ENCODE results near the gene CD69. TPM values are rescaled to one million over a fixed set of nuclear protein-coding genes. Genes with fewer than 3 reads are reported as not detected.

Gene CD69
- total RNA-seq, 4 donors from 2014 or later, result 4.2 to 13.5 (median 7.4) TPM

- Histone ChIP-seq H3K27me3 (no peaks in the 10 kb centered on the region), H3K27ac (no peak overlapping the region), H3K9me3 (peaks cover 0 to 6% (median 0%) of the 10 kb centered on the region in 4 donors), H3K4me3 (no peak overlapping the region), H3K4me1 (no peaks in the 10 kb centered on the region), H3K36me3 (no peaks in the 10 kb centered on the region)
- no peak for DNase-seq (ENCODE audit: low spot score in 2 of 2)
- TF ChIP-seq EP300 (IDR thresholded peaks at IDR 0.05) (no peak), POLR2A (IDR thresholded peaks at IDR 0.05) (no peak), CTCF (IDR thresholded peaks at IDR 0.05) (no peak)
- WGBS, 2 donors, result 76% methylated on average over 6 of the region's 6 CpGs
These were observed 26.3 kb upstream of the CD69 start for GRCh38 chr12:9786726-9787717.

DNA sequence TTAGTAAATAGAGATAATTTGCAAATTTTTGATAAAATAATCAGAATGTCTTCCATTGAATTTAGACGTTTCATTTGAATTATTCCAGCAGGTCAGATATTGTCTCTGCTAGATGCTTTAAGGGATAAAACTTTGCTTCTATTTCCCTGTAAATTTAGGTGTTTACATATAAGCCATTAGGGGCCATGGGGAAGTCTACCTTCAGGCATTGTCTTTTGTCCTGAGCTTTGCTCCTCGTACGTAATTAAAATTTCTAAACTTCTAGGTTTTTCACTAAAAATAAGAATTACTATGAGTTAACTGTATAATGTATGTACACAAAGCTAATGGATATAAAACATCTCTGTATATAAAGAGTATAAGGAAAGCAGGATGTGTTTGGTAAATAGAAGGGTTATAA lies 24.1 kb upstream of the CD69 start:
- Histone ChIP-seq H3K36me3 (no peaks in the 10 kb centered on the region), H3K27me3 (no peaks in the 10 kb centered on the region), H3K9me3 (no peaks in the 10 kb centered on the region), H3K4me3 (no peak overlapping the region), H3K27ac (no peak overlapping the region), H3K4me1 (no peaks in the 10 kb centered on the region)
- no peak for DNase-seq (ENCODE audit: low spot score in 2 of 2)
- TF ChIP-seq EP300 (IDR thresholded peaks at IDR 0.05) (no peak), POLR2A (IDR thresholded peaks at IDR 0.05) (no peak), CTCF (IDR thresholded peaks at IDR 0.05) (no peak)
- 70 to 71% methylated on average over 3 of the region's 3 CpGs for whole genome bisulfite sequencing, 2 donors

GRCh38 chr12:9784326-9784725 lies 23.6 kb upstream of the CD69 start:
- no peak overlapping the region for H3K27ac ChIP-seq
- TF ChIP-seq POLR2A (IDR thresholded peaks at IDR 0.05) (no peak), CTCF (IDR thresholded peaks at IDR 0.05) (no peak), EP300 (IDR thresholded peaks at IDR 0.05) (no peak)
- DNase-seq (ENCODE audit: low spot score in 2 of 2), result no peak
- no peaks in the 10 kb centered on the region for H3K36me3 ChIP-seq
- WGBS, 2 donors, result 94 to 96% methylated on average over 2 of the region's 2 CpGs
- no peaks in the 10 kb centered on the region for H3K9me3 ChIP-seq
- H3K27me3 ChIP-seq, result no peaks in the 10 kb centered on the region
- no peaks in the 10 kb centered on the region for H3K4me1 ChIP-seq
- H3K4me3 ChIP-seq, result no peak overlapping the region

DNA sequence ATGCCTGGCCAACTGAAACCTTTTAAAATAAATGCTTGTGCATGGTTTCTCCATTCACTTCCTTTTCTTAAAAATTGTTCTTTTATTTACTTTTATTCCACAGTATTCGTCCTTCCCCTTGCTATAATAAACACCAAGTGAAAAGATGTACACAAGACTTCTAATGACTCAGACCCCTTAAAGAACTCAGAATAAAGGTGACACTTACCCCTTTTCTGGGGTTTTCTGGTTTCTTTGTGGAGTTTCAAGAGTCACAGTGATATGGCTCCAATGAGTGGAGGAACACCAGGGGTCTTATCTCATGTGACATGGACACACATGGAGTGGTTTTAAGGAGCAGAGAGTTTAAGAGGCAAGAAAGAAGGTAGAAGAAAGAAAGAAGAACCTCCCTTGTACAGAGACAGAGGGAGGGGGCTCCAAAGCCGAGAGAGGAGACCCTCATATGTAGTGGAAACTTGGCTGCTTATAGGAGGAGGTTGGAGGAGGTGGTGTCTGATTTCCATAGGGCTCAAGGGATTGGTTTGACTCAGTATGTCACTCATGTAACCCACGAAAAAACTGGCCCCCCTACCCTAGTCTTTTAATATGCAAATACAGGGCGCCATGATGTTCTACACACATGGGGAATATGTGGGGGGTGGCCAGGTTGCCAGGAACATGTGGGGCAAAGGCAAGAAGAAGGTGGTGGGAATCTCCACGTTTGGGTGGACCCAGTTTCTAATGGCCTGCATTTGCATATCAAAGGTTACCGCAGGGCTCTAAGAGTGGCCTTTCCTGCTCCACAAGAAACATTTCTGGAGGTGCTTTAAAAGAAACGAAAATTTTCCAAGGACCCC lies 22.1 kb upstream of the CD69 start:
- 69 to 70% methylated on average over 7 of the region's 7 CpGs for WGBS, 2 donors
- H3K4me1 ChIP-seq, result no peaks in the 10 kb centered on the region
- H3K27me3 ChIP-seq, result no peaks in the 10 kb centered on the region
- H3K4me3 ChIP-seq, result no peak overlapping the region
- no peak for DNase-seq (ENCODE audit: low spot score in 2 of 2)
- no peak overlapping the region for H3K27ac ChIP-seq
- no peaks in the 10 kb centered on the region for H3K9me3 ChIP-seq
- no peaks in the 10 kb centered on the region for H3K36me3 ChIP-seq
- no peak for TF ChIP-seq EP300 (IDR thresholded peaks at IDR 0.05)
- TF ChIP-seq POLR2A (IDR thresholded peaks at IDR 0.05), result no peak
- no peak for TF ChIP-seq CTCF (IDR thresholded peaks at IDR 0.05)
